Activated CD8-positive, alpha-beta memory T cell treated with anti-CD3 and anti-CD28 coated beads, Interleukin-2, amount 50 U/mL, for 24 hours (primary cell): ENCODE data around the gene DIS3L2.
"Not testable (repeated sequence)": the region's sequence is repeated elsewhere in the genome, so short reads cannot be mapped to it uniquely, and the experiment has no call there.

ENCODE experiments used
- DNase-seq: peaks from one replicate; pipeline ENCODE4 v3.0.0-alpha.2; 2020; ENCODE audit errors: extremely low read depth

DIS3L2 gene

GRCh38 chr2:232348936-232349335 is 387.4 kb downstream of the DIS3L2 start:
- no peak for DNase-seq

GRCh38 chr2:232349546-232349945 is 388.0 kb downstream of the DIS3L2 start:
- no peak for DNase-seq

GRCh38 chr2:232349946-232350635 is 388.6 kb downstream of the DIS3L2 start:
- no peak for DNase-seq

GRCh38 chr2:232350804-232351685 is 389.5 kb downstream of the DIS3L2 start:
- no peak for DNase-seq

- DNase-seq: no peak
These were observed 390.4 kb downstream of the DIS3L2 start for GRCh38 chr2:232351686-232352510.

GRCh38 chr2:232352511-232353091 is 391.1 kb downstream of the DIS3L2 start:
- no peak for DNase-seq

- no peak for DNase-seq
These were observed 391.6 kb downstream of the DIS3L2 start for GRCh38 chr2:232353096-232353495.

- no peak for DNase-seq
These were observed 392.1 kb downstream of the DIS3L2 start for GRCh38 chr2:232353660-232354059.

- DNase-seq: no peak
These were observed 392.6 kb downstream of the DIS3L2 start for GRCh38 chr2:232354069-232354468.

GRCh38 chr2:232361646-232362045 is 400.1 kb downstream of the DIS3L2 start:
- DNase-seq: no peak

GRCh38 chr2:232362174-232362900 is 400.8 kb downstream of the DIS3L2 start:
- DNase-seq: no peak

- DNase-seq: not testable (repeated sequence)
These were observed 401.7 kb downstream of the DIS3L2 start for GRCh38 chr2:232363064-232363783.

GRCh38 chr2:232363784-232364615 is 402.5 kb downstream of the DIS3L2 start:
- no peak for DNase-seq

GRCh38 chr2:232364806-232365594 is 403.5 kb downstream of the DIS3L2 start:
- not testable (repeated sequence) for DNase-seq

GRCh38 chr2:232365621-232366321 is 404.3 kb downstream of the DIS3L2 start:
- no peak for DNase-seq

- DNase-seq: not testable (repeated sequence)
These were observed 404.9 kb downstream of the DIS3L2 start for GRCh38 chr2:232366461-232366860.

GRCh38 chr2:232367016-232367415 is 405.5 kb downstream of the DIS3L2 start:
- DNase-seq: no peak
